Measurements from ENCODE around the gene MYO1D. TPM values are rescaled to one million over a fixed set of nuclear protein-coding genes. Genes with fewer than 3 reads are reported as not detected.

The MYO1D gene
- total RNA-seq, 2 donors from 2014 or later = 394 to 421 TPM

DNA sequence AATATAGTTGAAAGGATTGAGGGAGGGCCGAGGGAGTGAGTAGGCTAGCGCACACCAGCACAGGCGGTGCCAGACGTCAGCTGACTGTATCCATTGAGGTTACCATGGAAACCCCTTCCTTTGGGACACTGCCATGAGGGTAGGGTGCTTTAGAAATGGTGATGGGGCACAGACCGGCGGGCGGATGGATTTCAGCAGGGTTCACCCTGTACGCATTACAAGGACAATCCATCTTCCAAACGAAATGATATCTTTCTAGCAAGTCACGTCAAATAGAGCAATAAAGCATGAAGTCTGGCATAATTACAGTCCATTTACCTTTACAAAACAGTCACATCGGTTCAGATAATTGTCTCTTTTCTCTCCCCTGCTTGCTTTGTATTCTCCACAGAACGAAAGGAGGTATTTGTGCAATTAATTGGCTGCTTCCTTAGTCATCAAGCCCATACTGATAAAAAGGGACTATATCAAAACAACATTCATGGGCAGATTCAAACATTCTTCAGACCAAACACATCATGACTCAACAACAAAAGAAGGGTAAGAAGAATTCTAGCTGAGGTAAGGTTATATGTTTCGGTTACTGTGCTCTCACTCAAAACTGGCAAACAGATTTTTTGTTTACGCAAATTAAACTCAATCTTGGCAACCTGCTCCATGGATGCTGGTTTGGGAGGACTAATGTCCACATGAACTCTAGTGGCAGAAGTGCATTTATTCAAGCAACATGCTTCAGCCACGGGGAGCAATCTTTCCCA is 249.5 kb downstream of the MYO1D start:
- ATAC-seq = no peak
- intact Hi-C loops (cut with DNase I, micrococcal nuclease) = no loop called here

DNA sequence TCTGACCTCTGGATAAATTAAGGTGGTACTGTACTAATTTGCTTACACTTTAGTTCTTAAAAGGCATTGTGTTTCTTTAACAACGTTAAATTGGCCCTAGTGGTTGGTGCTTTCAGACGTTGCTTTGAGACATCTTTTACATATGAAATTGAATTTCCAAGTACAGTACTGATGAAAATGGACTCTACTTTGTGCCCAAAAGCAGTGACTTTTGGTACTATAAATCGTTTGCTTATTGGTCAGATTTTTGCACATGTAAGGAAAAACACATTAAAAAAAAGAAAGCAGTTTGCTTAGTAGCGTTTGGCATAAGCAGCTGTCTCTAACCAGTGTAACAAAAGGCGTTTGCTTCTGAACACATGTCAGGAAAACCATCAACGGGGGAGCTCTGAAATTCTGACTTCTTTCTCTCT is 250.5 kb downstream of the MYO1D start:
- no peak for ATAC-seq
- intact Hi-C loops (cut with DNase I, micrococcal nuclease) = no loop called here
- DNase-seq = no peak

More for the DNA sequence above, 249.5 kb downstream of the MYO1D start:
- DNase-seq = no peak

DNA sequence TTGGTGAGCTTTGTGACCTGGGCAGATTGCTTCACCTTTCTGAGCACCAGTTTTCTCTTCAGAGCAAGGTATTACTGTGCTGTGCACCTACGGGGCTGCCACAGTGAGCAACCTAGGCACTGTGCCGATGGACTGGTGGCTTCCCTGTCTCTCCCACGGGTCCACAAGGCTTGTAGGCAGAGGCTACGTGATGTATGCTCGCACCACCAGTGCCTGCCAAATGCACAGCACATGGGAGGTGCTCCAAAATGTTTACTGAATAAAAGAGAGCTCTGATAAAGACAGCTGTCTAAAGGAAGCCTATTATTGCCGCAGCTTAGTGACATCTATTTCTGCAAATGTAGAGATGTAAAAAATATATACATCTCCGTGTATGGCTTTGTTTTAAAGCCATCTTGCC is 251.0 kb downstream of the MYO1D start:
- no peak for ATAC-seq
- intact Hi-C loops (cut with DNase I, micrococcal nuclease) = no loop called here
- DNase-seq = no peak

DNA sequence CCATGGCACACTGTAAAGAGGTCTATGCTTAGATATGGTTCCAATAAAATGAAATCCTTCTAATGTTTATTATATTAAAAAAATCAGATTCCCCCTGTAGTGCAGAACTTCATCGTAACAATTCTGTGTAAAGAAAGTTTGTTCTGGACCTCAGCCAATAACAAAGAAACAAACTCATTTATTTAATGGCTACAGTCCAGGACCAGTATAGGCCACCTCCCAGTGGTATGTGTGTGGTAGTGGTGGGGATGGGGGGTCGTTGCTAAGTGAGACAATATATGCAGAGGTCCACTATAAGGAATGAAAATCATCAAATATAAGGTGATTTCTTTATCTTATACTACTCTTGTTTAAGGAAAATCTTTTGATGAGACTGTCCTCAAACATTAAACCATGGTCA is 253.7 kb downstream of the MYO1D start:
- DNase-seq (no peak), ATAC-seq (no peak)

DNA sequence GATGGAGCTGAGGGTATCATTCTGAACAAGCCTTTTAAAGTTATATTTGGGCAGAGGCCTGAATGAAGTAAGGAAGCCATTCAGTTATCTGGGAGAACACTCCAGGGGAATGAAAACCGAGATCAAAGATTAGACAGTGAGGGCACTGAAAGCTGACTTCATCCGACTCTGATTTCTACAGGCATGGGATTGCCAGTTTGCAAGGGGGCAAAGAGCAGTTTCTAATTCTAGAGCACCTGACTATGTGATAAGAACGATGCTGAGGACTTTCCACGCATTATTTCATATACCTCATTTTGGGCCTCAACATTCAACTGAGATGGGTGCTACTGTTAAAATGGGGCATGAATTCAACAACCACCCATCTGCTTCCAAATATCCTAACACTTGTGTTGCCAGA is 254.4 kb downstream of the MYO1D start:
- ATAC-seq (no peak), DNase-seq (no peak)
- intact Hi-C loops (cut with DNase I, micrococcal nuclease) = no loop called here

More for the DNA sequence above, 253.7 kb downstream of the MYO1D start:
- intact Hi-C loops (cut with DNase I, micrococcal nuclease) = no loop called here

DNA sequence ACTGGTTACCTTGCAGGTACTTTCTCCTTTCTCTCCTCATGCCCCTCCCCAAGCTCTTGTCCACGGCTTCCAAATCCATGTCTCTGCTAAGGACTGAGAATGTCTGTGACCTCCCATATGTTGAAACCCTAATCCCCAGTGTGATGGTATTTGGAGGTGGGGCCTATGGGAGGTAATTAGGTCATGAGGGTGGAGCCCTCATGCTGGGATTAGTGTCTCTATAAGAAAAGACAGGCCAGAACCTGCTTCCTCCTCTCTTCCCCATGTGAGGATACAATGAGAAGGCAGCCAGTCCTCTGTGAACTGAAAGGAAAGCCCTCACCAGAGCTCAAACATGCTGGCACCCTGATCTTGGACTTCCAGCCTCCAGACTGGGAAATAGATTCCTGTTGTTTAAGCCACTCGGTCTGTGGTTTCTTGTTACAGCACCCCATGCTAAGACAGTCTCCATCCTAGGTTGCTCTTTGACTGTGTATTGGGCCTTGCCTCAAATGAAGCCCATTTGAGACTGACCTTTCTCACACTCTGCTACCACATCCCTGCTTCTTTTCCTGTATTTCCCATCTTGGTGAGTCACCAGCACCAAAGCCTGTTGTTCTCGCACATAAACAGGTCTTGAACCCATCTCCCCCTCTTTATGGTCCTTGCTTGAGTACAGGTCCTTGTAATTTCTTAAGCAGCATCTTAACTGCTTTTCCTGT is 255.2 kb downstream of the MYO1D start:
- intact Hi-C loops (cut with DNase I, micrococcal nuclease) = no loop called here
- ATAC-seq (peak; percentile 65), DNase-seq (no peak)

DNA sequence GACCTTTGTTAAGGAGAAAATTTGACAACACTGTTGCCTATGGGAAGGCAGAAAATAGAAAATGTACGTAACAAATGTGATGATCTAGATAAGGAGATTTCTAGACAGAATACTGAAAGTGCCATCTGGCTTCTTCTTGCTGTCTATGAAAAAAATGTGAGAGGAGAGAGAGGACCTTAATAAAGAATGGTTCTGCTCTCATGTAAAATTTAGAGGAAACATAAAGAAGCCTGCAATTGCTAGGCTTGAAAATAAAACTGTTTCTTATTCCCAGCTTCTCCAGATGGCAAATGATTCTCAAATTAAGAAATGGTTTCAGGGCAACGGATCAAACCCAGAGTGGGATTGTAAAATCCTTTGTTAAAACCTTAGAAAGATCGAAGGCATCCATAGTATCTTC is 261.6 kb downstream of the MYO1D start:
- no peak for DNase-seq
- no peak for ATAC-seq
- intact Hi-C loops (cut with DNase I, micrococcal nuclease) = no loop called here

DNA sequence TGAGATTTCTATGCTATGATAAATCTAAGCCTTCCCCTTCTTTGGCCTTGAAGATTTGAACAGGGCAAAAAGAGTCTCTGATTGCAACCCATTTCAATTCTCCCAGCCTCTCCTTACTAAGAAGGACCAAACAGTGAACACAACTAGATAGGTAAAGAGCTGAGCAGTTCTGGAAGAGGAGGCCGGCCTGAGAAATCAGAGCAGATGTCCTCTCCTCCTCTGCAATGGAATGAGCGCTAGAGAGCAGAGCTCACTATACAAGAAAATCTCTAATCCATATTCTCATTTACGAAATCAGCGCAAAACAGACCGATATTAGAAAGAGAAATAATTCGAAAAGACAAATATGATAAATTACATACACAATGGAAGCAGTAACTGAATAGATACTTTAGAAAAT is 266.0 kb downstream of the MYO1D start:
- DNase-seq (no peak), ATAC-seq (no peak)
- intact Hi-C loops (cut with DNase I, micrococcal nuclease) = no loop called here

DNA sequence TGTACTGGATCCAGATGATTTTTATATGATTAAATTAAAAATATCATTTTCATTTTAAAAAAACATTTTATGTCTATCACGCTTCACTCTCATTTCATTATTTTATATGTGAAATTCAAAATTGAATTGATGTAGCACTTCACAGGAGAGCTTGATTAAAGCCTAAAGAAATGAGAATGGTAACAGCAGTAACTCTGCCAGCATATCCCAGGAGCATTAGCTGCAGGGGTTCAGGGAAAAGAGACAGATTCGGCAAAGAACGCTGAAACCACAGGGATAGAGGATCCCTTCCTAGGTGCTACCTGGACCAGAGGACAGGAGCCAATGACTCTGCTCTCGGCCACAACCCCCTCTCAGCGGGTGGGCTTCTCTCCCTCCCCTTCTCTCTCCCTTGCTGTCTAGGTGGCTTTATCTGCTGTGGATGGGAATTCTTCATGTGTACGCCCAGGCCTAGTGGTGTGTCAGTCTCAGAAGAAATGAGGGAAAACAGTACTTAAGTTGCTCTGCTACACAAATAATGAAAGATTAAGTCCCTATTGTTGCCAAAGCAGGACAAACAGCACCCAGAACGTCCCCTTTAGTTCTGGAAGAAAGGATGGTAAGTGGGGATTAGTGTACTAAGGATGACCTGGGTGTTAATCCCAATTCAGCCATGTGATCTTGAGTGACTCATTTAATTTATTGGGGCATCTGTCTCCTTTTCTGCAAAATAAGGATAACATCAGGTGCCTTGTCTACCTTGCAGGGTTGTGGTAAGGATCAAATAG is 266.9 kb downstream of the MYO1D start:
- ATAC-seq (no peak), DNase-seq (no peak)
- intact Hi-C loops (cut with DNase I, micrococcal nuclease) = no loop called here

DNA sequence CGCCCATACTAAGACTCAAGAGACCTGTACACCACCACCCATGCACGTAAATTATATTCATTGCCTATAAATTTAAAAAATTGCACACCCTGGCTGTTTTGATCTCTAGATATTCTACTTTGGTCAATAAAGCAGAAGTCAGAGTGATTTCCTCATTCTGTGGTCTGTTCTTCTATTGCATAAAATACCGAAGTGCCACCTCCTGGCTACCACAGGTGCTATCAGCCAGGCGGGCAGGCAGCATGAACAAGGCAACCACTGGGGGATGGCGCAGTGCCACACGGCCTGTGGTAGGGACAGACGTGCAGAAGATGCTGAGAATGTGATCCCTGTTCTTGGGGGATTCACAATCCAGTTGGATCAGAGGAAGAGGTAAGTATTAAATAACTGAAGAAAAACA is 267.8 kb downstream of the MYO1D start:
- intact Hi-C loops (cut with DNase I, micrococcal nuclease) = no loop called here
- ATAC-seq (peak; percentile 48), DNase-seq (peak in 1 of 2 donors; percentile 46)

DNA sequence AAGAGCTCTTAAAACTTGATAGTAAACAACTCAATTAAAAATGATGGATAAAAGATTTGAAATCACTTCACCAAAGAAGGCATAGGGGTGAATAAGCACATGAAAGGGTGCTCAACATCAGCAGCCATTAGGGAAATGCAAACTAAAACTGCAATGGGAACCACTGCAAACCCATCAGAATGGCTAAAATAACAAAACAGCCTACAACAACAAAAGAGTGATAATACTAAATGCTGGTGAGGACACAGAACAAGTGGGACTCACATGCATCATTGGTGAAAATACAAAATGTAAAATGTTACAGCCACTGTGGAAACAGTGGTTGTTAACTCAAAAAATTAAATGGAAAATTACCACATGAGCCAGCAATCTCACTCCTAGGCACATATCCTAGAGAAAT is 268.7 kb downstream of the MYO1D start:
- intact Hi-C loops (cut with DNase I, micrococcal nuclease) = no loop called here
- no peak for ATAC-seq
- DNase-seq = no peak

DNA sequence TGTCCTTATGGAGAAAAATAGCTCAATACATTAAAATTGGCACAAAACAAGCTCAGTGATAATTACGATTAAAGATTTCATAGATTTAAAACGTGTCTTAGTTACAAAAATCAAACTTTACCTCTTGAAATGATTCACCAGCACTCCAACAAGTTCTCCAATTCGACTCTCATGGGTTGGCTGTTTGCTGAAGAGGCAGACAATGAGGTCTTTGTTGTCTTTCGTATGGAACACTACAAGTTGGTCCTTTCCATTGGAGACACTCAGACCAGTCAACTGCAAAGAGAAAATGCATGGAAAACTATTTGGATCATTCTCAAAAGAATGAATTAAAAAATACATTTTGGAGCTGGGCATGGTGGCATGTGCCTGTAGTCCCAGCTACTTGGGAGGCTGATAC is 272.0 kb downstream of the MYO1D start:
- intact Hi-C loops (cut with DNase I, micrococcal nuclease) = no loop called here
- ATAC-seq (no peak), DNase-seq (no peak)

DNA sequence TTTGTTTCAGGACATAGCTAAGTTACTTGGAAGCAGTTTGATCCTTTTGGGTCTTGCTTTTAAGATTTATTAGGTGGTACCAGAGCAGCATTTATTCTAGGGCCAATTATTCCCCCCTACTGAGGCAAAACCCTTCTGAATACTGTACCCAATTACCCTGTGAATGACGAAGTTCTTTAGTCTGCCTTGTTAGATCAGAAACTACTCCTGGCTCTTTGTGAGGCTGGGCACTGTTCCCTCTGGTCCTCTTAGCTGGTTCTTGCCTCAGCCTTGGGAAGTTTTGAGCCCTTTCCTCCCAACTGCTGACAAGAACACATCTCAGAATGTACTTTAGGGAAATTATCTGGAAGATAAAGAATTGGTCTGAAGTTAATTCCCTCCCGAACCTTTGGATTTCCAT is 274.5 kb downstream of the MYO1D start:
- ATAC-seq (no peak), DNase-seq (no peak)
- intact Hi-C loops (cut with DNase I, micrococcal nuclease) = no loop called here

DNA sequence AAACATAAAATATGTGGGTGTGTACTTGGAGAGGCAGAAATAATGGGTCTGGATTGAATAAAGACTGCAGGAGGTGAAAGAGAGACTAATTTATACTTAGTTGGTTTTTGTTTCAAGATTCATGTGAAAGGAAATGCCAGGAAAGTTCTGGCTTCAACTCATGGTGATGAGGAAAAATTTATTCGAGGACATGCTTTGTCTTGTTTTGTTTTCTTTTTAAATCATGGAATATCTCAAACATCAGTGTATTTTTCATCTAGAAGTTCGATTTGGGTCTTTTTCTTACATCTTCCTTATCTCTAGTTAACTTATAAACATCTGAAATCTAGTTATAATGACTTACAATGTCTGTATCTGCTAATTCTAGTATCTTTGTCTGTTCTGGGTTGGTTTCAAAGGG is 275.1 kb downstream of the MYO1D start:
- intact Hi-C loops (cut with DNase I, micrococcal nuclease) = no loop called here
- no peak for DNase-seq
- no peak for ATAC-seq

DNA sequence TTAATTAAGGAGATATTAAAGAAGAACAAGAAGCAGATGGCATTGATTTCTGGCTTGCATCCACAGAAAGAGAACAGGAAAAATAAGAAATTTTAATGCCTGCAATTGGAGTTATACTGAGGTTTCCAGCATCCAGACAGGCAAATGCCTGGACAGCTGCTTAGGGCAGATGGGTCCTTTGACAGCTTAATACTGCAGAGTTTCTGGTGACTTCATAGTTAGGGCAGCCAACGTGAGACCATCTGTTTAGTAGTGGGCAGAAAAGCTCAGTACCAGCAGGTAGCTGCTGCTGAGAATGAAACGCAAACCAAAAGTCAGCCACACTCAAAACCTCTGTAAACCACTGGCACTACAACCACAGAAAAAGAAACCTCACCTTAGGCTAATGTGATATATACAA is 280.3 kb downstream of the MYO1D start:
- intact Hi-C loops (cut with DNase I, micrococcal nuclease) = no loop called here
- no peak for DNase-seq
- no peak for ATAC-seq

DNA sequence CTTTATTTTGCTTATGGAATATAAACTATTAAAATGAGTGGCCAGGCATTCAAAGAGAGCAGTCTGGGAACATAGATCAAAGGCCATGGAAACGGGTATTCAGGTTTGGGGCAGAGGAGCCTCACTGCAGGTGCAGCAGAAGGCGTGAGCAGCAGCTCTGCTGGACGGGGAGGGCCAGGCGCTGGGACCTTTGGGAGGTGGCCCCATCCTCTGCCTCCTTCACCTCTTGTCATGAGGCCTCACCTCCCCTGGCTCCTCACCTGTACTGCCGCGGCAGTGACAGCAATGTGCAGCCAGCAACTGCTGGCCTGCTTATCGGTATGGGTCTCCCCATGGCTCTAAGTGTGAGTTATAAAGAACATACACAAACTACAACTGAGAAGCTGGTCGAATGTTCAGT is 280.7 kb downstream of the MYO1D start:
- no peak for ATAC-seq
- no peak for DNase-seq
- intact Hi-C loops (cut with DNase I, micrococcal nuclease) = no loop called here

DNA sequence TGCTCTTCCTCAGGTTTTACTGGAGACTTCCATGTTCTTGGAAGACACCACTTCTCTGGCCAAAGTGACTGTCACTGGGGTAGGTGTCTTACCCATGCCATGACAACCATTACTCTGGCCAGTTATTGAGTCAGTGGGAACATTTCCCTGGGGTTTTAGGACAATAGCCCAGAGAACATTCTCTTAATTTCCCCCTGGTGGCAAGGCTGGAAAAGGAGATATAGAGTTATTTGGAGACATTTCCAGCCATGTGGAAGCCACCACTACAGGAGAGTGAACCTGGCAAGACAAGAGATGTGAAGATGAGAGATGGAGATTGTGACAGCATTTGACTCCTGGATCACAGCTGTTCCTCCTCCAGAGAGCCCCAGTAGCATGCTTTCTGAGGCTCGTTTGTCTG is 283.9 kb downstream of the MYO1D start:
- no peak for ATAC-seq
- no peak for DNase-seq
- intact Hi-C loops (cut with DNase I, micrococcal nuclease) = no loop called here

DNA sequence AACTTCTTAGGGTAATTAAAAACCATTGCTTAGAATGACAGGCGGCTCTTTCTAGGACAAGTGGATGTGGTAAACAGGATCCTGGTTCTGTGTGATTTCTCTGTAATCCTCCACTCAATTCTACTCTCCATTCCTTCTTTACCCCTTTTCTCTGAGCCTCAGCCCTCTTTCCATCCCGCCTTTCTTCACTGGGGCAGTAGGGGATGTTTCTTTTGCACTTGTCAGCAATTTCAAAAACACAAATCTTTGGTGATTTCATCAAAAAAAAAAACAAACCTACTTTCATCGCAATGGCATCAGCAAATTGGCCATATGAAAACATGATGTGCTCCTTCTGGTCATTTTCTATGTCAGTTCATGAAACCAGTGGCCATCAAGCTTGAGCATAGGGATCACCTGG is 285.5 kb downstream of the MYO1D start:
- intact Hi-C loops (cut with DNase I, micrococcal nuclease) = no loop called here
- DNase-seq = no peak
- ATAC-seq = no peak

DNA sequence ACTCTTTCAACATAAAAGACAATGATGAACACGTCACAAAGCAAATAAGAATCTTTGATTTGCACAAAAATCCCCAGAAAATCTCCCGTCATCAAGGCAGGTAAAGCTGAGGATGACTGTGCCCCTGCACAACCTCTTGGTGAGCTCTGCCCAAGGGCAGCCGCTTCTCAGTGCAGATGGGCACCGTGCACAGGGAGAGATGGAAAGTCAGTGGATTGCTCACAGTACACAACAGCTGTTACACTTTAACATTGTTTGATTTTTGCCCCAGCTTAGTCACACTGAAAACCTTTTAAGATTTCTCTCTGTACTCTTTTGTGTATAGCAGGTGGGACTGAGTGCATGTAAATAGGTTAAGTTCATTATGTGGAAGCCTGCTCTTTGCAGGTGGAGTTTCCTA is 285.9 kb downstream of the MYO1D start:
- no peak for DNase-seq
- intact Hi-C loops (cut with DNase I, micrococcal nuclease) = no loop called here
- ATAC-seq = no peak

DNA sequence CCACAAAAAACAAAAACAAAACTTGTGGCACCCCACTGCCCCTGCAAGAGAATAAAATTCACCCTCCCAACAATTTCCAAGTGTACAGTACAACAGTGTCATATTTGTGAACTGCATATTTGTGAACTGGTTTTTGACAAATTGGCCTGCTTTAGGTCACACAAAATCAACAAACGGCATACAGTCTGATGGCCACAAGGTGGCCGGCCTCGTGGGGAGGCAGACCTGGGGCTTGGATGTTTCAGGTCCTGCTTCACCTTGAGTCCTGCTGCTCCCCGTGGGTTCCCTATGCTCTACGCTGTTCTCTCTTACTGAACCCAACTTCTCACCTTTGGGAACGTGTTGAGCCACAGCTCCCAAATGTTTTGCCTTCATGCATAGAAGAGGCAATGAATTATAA is 287.9 kb downstream of the MYO1D start:
- ATAC-seq (no peak), DNase-seq (no peak)
- intact Hi-C loops (cut with DNase I, micrococcal nuclease) = no loop called here
